ENCODE data around the gene SLC13A3.

- TF ChIP-seq POLR2A (IDR thresholded peaks at IDR 0.05), result no peak
- TF ChIP-seq, protein P1, sequence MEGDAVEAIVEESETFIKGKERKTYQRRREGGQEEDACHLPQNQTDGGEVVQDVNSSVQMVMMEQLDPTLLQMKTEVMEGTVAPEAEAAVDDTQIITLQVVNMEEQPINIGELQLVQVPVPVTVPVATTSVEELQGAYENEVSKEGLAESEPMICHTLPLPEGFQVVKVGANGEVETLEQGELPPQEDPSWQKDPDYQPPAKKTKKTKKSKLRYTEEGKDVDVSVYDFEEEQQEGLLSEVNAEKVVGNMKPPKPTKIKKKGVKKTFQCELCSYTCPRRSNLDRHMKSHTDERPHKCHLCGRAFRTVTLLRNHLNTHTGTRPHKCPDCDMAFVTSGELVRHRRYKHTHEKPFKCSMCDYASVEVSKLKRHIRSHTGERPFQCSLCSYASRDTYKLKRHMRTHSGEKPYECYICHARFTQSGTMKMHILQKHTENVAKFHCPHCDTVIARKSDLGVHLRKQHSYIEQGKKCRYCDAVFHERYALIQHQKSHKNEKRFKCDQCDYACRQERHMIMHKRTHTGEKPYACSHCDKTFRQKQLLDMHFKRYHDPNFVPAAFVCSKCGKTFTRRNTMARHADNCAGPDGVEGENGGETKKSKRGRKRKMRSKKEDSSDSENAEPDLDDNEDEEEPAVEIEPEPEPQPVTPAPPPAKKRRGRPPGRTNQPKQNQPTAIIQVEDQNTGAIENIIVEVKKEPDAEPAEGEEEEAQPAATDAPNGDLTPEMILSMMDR (IDR thresholded peaks at IDR 0.05), result no peak
These were observed 141.7 kb downstream of the SLC13A3 start for GRCh38 chr20:46509523-46509922.
